ENCODE data around the gene DCAF17.

The DCAF17 gene

GRCh38 chr2:171411214-171411613 is 22.8 kb upstream of the DCAF17 start:
- no peak for TF ChIP-seq CTCF (IDR thresholded peaks at IDR 0.05)

GRCh38 chr2:171411791-171412483 is 22.1 kb upstream of the DCAF17 start:
- TF ChIP-seq CTCF (IDR thresholded peaks at IDR 0.05) = no peak

- TF ChIP-seq CTCF (IDR thresholded peaks at IDR 0.05) = no peak
Measured at GRCh38 chr2:171412571-171413175, 21.4 kb upstream of the DCAF17 start.

GRCh38 chr2:171416009-171416926 is 17.8 kb upstream of the DCAF17 start:
- TF ChIP-seq CTCF (IDR thresholded peaks at IDR 0.05) = peak; percentile 82

- no peak for TF ChIP-seq CTCF (IDR thresholded peaks at IDR 0.05)
Measured at GRCh38 chr2:171419333-171419732, 14.7 kb upstream of the DCAF17 start.

GRCh38 chr2:171420728-171421563 is 13.1 kb upstream of the DCAF17 start:
- TF ChIP-seq CTCF (IDR thresholded peaks at IDR 0.05) = no peak

Measured in LNCAP (cell line).